Vagina (tissue), 2 donors: Measurements from ENCODE around the gene ZNF530.

Experiments
- CTCF ChIP-seq, 3 experiments: fragments of 450-650 bp in 2 of 3; fragments of 200-600 bp in 1 of 3; sonication (generic) in 1 of 3; IDR thresholded peaks; one replicate each; pipeline ENCODE4 v1.5.1; 2017 to 2019; ENCODE audit warnings: antibody characterized with exemption in 3 of 3, mild to moderate bottlenecking in 2 of 3, moderate library complexity in 2 of 3
- POLR2A ChIP-seq, 2 donors: fragments of 450-650 bp; IDR thresholded peaks; one replicate each; pipeline ENCODE4 v1.6.1; 2017; ENCODE audit warnings: antibody characterized with exemption in 2 of 2, mild to moderate bottlenecking in 2 of 2, moderate library complexity in 2 of 2
- POLR2AphosphoS5 ChIP-seq, 2 donors: sonication (generic); formaldehyde crosslinking; IDR thresholded peaks; one replicate each; pipeline ENCODE4 v1.9.0; 2017; ENCODE audit warnings: antibody characterized with exemption in 2 of 2, mild to moderate bottlenecking in 2 of 2, low read depth in 1 of 2; ENCODE audit not compliant: insufficient read depth in 1 of 2

- TF ChIP-seq CTCF (IDR thresholded peaks at IDR 0.05) = no peak
- no peak for TF ChIP-seq POLR2A (IDR thresholded peaks at IDR 0.05)
- TF ChIP-seq POLR2AphosphoS5 (IDR thresholded peaks at IDR 0.05; ENCODE audit: insufficient read depth in 1 of 2, low read depth in 1 of 2) = no peak
These were observed 33.1 kb upstream of the ZNF530 start for GRCh38 chr19:57566396-57567265.
